ENCODE measurements around the gene SPX. TPM values are rescaled to one million over a fixed set of nuclear protein-coding genes. Genes with fewer than 3 reads are reported as not detected.

The SPX gene
- polyA plus RNA-seq, 2 of the 4 experiments (the other 2 are of a cell fraction): 2.9 to 39.8 TPM

DNA sequence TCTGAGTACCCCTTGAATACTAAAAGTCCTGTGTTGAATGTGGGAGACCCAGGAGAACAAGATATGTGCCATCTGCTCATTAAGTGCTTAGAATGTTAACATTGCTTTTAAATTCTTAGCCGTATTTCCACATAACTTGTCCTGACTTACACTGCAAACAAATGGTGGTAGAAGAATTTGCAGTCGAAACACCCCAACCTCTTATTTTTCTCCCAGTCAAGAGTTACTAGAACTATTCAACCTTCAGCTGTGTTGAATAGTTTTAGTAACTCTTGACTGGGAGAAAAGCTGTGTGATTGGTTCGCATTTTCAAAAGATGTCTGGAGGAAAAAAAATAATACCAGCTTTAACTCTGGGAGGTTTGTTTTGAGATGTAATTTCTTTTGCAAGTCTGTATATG lies 7.6 kb upstream of the SPX start:
- 91% methylated on average over 3 of the region's 3 CpGs for WGBS (ENCODE audit: missing lambda C conversion rate)
- no peak for DNase-seq (ENCODE audit: low read depth in 1 of 2, low spot score in 1 of 2)
- Histone ChIP-seq H3K4me2 (no peak overlapping the region), H3K4me1 (no peaks in the 10 kb centered on the region), H3K9me3 (no peaks in the 10 kb centered on the region), H3K4me3 (no peak overlapping the region), H3K27ac (no peak overlapping the region)
- ChIA-PET POLR2A (no interaction called here), CTCF (interaction anchor here (1.2 kb wide), 1 partner anchor 10 kb away, joined by 3 read pairs; no protein-coding TSS in a partner anchor)
- FAIRE-seq: no peak
- TF ChIP-seq HES2 (IDR thresholded peaks at IDR 0.05): no peak
- TF ChIP-seq KDM1A (IDR thresholded peaks at IDR 0.05; ENCODE audit: low read depth): no peak
- no peak for TF ChIP-seq POLR2A (IDR thresholded peaks at IDR 0.05; ENCODE audit: low read length)
- no peak for ATAC-seq

DNA sequence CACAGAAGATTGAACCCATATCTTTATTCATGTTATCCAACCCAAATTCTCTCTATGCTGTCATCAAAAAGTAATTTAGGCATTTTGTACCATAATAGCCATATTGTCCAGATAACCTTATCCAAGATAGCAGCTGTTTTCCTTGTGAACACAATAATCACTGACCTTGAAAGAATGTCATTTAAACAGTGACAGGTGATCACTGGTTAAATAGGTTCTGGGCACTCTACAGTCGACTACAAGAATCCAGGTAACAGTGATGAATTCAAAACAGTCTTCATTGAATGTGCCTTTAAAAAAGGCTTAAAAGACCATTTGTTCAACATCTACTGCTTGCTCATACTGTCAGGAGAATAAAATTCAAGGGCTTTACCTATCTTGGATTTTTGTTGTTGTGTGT lies 4.6 kb upstream of the SPX start:
- CTCF ChIA-PET: no interaction called here
- TF ChIP-seq RNF2 (IDR thresholded peaks at IDR 0.05; ENCODE audit: borderline replicate concordance, low read depth) (no peak), ESRRA (IDR thresholded peaks at IDR 0.05; ENCODE audit: borderline replicate concordance, low read length) (no peak), KDM5A (IDR thresholded peaks at IDR 0.05) (no peak)
- H3K27ac ChIP-seq: no peak overlapping the region
- DNase-seq (ENCODE audit: low read depth in 1 of 2, low spot score in 1 of 2) (no peak), FAIRE-seq (no peak), ATAC-seq (no peak)
- H3K4me2 ChIP-seq: no peak overlapping the region
- no peak overlapping the region for H3K4me3 ChIP-seq
- H3K9me3 ChIP-seq: 0 out of 3 replicates have a peak, but pooled peaks cover 2% of the 10 kb centered on the region
- H3K4me1 ChIP-seq: peaks cover 12% of the 10 kb centered on the region
- 58% methylated on average over 1 of the region's 1 CpG for WGBS (ENCODE audit: missing lambda C conversion rate)
- POLR2A ChIA-PET: no interaction called here

DNA sequence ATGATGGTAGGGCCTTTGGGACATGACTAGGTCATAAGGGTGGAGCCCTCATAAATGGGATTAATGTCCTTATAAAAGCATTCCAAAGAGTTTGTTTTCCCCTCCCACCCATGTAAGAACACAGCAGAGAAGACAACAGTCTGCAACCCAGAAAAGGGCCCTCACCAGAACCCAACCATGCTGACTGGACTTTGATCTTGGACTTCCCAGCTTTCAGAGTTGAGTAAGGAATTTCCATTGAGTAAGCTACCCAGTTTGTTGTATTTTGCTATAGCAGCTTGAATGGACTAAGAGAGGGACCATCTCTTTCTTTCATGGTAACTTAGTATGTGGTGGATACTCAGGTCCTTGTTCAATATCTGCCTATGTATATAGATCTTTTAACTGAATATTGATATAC lies 2.9 kb upstream of the SPX start:
- Histone ChIP-seq H3K27ac (no peak overlapping the region), H3K4me2 (no peak overlapping the region), H3K4me1 (peaks cover 16% of the 10 kb centered on the region), H3K9me3 (0 out of 3 replicates have a peak, but pooled peaks cover 2% of the 10 kb centered on the region), H3K4me3 (no peak overlapping the region)
- DNase-seq (ENCODE audit: low read depth in 1 of 2, low spot score in 1 of 2) (peak in 1 of 2 experiments; percentile 7), ATAC-seq (no peak), FAIRE-seq (no peak)
- POLR2A ChIA-PET: no interaction called here
- CTCF ChIA-PET: no interaction called here
- TF ChIP-seq E2F6 (IDR thresholded peaks at IDR 0.05; ENCODE audit: borderline replicate concordance, low read depth): no peak
- TF ChIP-seq CHD2 (IDR thresholded peaks at IDR 0.05; ENCODE audit: low read length, partially characterized antibody): no peak
- TF ChIP-seq RARB (CRISPR knock-in tag; IDR thresholded peaks at IDR 0.05): no peak
- no peak for TF ChIP-seq GATA3 (IDR thresholded peaks at IDR 0.05; ENCODE audit: borderline replicate concordance)
- no peak for TF ChIP-seq MAFK (IDR thresholded peaks at IDR 0.05; ENCODE audit: partially characterized antibody)
- TF ChIP-seq ZFP36 (IDR thresholded peaks at IDR 0.05; ENCODE audit: borderline replicate concordance, partially characterized antibody): no peak
- TF ChIP-seq SREBF2 (IDR thresholded peaks at IDR 0.05): no peak
- no peak for TF ChIP-seq CBX2 (IDR thresholded peaks at IDR 0.05; ENCODE audit: borderline replicate concordance, low read depth)
- no peak for TF ChIP-seq NPAS2 (CRISPR knock-in tag; IDR thresholded peaks at IDR 0.05; ENCODE audit: borderline replicate concordance)
- TF ChIP-seq MAX (IDR thresholded peaks at IDR 0.05): no peak
- no peak for TF ChIP-seq BHLHE40 (IDR thresholded peaks at IDR 0.05; ENCODE audit: low read depth, low read length)

- peaks cover 28% of the 10 kb centered on the region for H3K4me1 ChIP-seq
- 30% methylated on average over 12 of the region's 12 CpGs for WGBS (ENCODE audit: missing lambda C conversion rate)
- FAIRE-seq (peak; percentile 59), ATAC-seq (peak; percentile 38 to 49; a peak in 5 of 6 replicates), DNase-seq (ENCODE audit: low read depth in 1 of 2, low spot score in 1 of 2) (no peak)
- H3K9me3 ChIP-seq: 0 out of 3 replicates have a peak, but pooled peaks cover 2% of the 10 kb centered on the region
- H3K4me2 ChIP-seq: peak overlapping the region; percentile 67
- POLR2A ChIA-PET: interaction anchor here (1.0 to 2.9 kb wide), 2 partner anchors 26 to 89 kb away, joined by 5 to 18 read pairs; partner anchors contain the start of genes GOLT1B, PYROXD1 and RECQL
- peak overlapping the region; percentile 74 to 93 for H3K27ac ChIP-seq
- CTCF ChIA-PET: interaction anchor here (1.0 to 1.4 kb wide), 3 partner anchors 30 to 137 kb away, joined by 3 to 5 read pairs (median 4); no protein-coding TSS in a partner anchor
- H3K4me3 ChIP-seq: peak overlapping the region; percentile 59
- no peak for TF ChIP-seq ESRRA (IDR thresholded peaks at IDR 0.05; ENCODE audit: borderline replicate concordance, low read length)
- no peak for TF ChIP-seq NFE2L2 (conservative IDR thresholded peaks at IDR 0.05; ENCODE audit: low read length)
- TF ChIP-seq CEBPB (IDR thresholded peaks at IDR 0.05): no peak
- no peak for TF ChIP-seq KDM1A (IDR thresholded peaks at IDR 0.05; ENCODE audit: low read depth)
- no peak for TF ChIP-seq RCOR1 (IDR thresholded peaks at IDR 0.05; ENCODE audit: low read depth, low read length)
- TF ChIP-seq HDAC2 (IDR thresholded peaks at IDR 0.05): no peak
- no peak for TF ChIP-seq NR3C1 (IDR thresholded peaks at IDR 0.05)
- no peak for TF ChIP-seq TP53 (CRISPR knock-in tag; IDR thresholded peaks at IDR 0.05)
- TF ChIP-seq, protein P1, sequence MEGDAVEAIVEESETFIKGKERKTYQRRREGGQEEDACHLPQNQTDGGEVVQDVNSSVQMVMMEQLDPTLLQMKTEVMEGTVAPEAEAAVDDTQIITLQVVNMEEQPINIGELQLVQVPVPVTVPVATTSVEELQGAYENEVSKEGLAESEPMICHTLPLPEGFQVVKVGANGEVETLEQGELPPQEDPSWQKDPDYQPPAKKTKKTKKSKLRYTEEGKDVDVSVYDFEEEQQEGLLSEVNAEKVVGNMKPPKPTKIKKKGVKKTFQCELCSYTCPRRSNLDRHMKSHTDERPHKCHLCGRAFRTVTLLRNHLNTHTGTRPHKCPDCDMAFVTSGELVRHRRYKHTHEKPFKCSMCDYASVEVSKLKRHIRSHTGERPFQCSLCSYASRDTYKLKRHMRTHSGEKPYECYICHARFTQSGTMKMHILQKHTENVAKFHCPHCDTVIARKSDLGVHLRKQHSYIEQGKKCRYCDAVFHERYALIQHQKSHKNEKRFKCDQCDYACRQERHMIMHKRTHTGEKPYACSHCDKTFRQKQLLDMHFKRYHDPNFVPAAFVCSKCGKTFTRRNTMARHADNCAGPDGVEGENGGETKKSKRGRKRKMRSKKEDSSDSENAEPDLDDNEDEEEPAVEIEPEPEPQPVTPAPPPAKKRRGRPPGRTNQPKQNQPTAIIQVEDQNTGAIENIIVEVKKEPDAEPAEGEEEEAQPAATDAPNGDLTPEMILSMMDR (IDR thresholded peaks at IDR 0.05): no peak
- no peak for TF ChIP-seq SREBF2 (IDR thresholded peaks at IDR 0.05)
- no peak for TF ChIP-seq SMC3 (IDR thresholded peaks at IDR 0.05)
- TF ChIP-seq ZNF302 (CRISPR knock-in tag; IDR thresholded peaks at IDR 0.05): no peak
- no peak for TF ChIP-seq HOXB13 (CRISPR knock-in tag; IDR thresholded peaks at IDR 0.05; ENCODE audit: low read depth)
- no peak for TF ChIP-seq RAD21 (conservative IDR thresholded peaks at IDR 0.05 in 1 of 2, IDR thresholded peaks at IDR 0.05 in 1 of 2)
- TF ChIP-seq FOSB (CRISPR knock-in tag; IDR thresholded peaks at IDR 0.05): no peak
- no peak for TF ChIP-seq JUN (IDR thresholded peaks at IDR 0.05)
- TF ChIP-seq EHMT2 (IDR thresholded peaks at IDR 0.05; ENCODE audit: low read depth): no peak
Observed at GRCh38 chr12:21526721-21527345, 737 bp downstream of the SPX start.
